ENCODE results near the gene GFER.

GRCh38 chr16:1942047-1942809 is 41.8 kb upstream of the GFER start:
- TF ChIP-seq CTCF (IDR thresholded peaks at IDR 0.05) (no peak), POLR2A (IDR thresholded peaks at IDR 0.05) (peak in 1 of 4 donors; percentile 11)
